Measurements from ENCODE around the gene PYGB.
A peak's percentile ranks its signal among the peaks of the same experiment; 100 is the strongest.

PYGB gene

GRCh38 chr20:25336561-25337422 is 88.9 kb downstream of the PYGB start:
- no peak for DNase-seq (ENCODE audit: low read depth)

- no peak for DNase-seq (ENCODE audit: low read depth)
Observed at GRCh38 chr20:25338112-25339023, 90.5 kb downstream of the PYGB start.

GRCh38 chr20:25339608-25340007 is 91.7 kb downstream of the PYGB start:
- no peak for DNase-seq (ENCODE audit: low read depth)

GRCh38 chr20:25340380-25340779 is 92.5 kb downstream of the PYGB start:
- DNase-seq (ENCODE audit: low read depth): no peak

- DNase-seq (ENCODE audit: low read depth): peak; percentile 21
Observed at GRCh38 chr20:25341716-25342680, 94.1 kb downstream of the PYGB start.

- no peak for DNase-seq (ENCODE audit: low read depth)
Observed at GRCh38 chr20:25344634-25345033, 96.7 kb downstream of the PYGB start.

GRCh38 chr20:25345721-25346120 is 97.8 kb downstream of the PYGB start:
- no peak for DNase-seq (ENCODE audit: low read depth)

GRCh38 chr20:25346349-25346748 is 98.5 kb downstream of the PYGB start:
- no peak for DNase-seq (ENCODE audit: low read depth)

All from GM04504 (cell line).